GM15510 (cell line): ENCODE measurements around the gene PLXNA4.

ENCODE experiments used
- POLR2A ChIP-seq: IDR thresholded peaks from 3 replicates; pipeline ENCODE4 v1.6.1; 2011; ENCODE audit warnings: borderline replicate concordance; ENCODE audit not compliant: insufficient read length; ENCODE audit errors: extremely low read depth

PLXNA4 gene

GRCh38 chr7:132490474-132490873 lies 85.8 kb downstream of the PLXNA4 start:
- TF ChIP-seq POLR2A: no peak

GRCh38 chr7:132489776-132490237 lies 86.5 kb downstream of the PLXNA4 start:
- no peak for TF ChIP-seq POLR2A

DNA sequence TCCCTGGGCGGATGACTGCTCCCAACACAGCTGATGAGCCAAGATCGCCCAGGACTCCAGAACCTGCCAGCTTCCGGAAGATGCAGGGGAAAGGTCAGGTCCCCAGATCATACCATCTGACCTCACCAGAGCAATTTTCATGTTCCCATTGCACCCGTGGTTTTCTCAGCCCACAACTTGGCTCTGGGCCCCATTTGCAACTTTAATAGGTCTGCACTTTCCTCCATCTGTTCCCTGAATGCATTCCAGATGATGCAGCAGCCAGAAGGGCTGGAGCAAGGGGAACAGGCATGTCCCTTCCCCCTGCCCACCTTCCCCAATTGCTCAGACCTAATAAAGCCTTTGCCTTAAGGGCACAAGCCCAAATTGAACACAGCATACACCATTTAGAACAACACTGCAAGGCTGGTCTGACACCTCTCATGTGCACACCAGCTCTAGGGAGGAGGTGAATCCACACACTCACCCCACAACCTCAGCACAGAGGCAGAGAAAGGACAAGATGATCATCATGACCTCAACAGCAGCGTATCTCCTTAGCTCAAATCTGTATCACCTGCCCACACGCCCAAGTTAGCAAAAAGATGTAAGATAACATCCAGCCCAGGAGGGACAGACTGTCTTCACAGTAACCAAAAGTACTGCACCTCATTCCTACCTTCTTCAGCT lies 87.5 kb downstream of the PLXNA4 start:
- no peak for TF ChIP-seq POLR2A

DNA sequence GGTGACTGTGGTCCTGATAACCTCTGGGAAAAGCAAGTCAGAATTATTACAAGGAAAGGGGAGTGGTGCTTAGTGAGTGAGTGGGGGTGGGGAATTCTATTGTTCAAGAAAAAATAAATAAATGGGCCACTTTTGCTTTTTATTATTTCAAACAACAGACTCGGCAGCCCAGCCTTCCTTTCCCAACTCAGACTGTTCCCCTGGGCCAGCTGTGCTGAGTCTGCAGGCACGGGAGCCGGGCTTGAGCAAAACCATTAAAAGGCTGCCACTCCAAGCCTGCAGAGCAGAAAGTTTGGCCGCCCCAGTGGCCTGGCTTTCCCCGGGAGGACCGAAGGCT lies 90.0 kb downstream of the PLXNA4 start:
- no peak for TF ChIP-seq POLR2A

GRCh38 chr7:132485600-132486273 lies 90.5 kb downstream of the PLXNA4 start:
- no peak for TF ChIP-seq POLR2A

DNA sequence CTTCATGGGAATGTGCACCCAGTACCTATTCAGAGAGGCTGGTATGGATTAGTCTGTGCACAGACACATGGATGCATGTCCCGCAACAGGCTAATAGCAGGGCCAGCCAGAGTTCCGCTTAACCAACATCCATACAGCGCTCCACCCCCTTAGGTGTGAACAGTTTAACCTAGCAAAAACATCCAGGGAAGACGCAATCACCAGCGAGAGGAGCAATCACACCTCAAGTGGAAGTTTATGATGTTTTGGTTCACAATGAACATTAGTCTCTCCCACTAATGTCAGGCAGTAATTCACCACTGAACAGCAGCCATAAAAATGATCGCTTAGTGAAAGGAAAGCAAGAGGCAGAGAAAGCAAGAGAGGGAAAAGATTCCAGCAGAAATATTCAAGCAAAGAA lies 91.1 kb downstream of the PLXNA4 start:
- TF ChIP-seq POLR2A: no peak

- TF ChIP-seq POLR2A: no peak
These were observed 93.4 kb downstream of the PLXNA4 start for GRCh38 chr7:132482866-132483265.

GRCh38 chr7:132480534-132480933 lies 95.7 kb downstream of the PLXNA4 start:
- no peak for TF ChIP-seq POLR2A

- no peak for TF ChIP-seq POLR2A
These were observed 99.7 kb downstream of the PLXNA4 start for GRCh38 chr7:132476541-132476940.

- TF ChIP-seq POLR2A: no peak
These were observed 100.6 kb downstream of the PLXNA4 start for GRCh38 chr7:132475669-132476116.

DNA sequence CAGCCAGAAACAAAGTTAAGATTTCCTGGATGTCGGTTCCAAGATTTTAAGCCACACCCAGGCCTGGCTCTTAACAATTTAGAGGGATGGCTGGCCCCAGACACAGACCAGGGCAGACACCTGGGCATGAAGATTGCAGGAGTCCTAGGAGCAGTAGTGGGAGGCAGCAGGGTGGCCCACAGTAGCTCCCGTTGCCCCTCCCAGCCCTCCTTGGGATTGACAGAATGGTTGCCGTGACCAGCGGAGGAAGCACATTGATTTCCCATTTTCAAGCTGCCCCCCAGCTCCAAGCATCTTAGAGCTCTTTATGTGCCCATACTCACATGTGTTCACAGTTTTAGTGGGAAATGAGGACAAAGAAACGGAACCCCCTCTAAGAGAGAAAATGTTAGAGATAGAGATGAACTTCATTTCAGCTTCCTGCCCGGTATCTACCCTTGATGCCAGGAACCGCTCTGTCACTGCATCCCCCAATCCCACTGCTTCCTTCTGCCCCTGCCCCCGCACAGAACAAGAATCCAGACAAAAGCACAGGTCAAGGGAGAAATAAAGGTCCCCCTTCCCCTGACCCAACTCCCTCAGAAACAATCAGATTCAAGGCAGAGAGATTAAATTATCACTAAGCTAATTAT lies 101.1 kb downstream of the PLXNA4 start:
- TF ChIP-seq POLR2A: no peak

DNA sequence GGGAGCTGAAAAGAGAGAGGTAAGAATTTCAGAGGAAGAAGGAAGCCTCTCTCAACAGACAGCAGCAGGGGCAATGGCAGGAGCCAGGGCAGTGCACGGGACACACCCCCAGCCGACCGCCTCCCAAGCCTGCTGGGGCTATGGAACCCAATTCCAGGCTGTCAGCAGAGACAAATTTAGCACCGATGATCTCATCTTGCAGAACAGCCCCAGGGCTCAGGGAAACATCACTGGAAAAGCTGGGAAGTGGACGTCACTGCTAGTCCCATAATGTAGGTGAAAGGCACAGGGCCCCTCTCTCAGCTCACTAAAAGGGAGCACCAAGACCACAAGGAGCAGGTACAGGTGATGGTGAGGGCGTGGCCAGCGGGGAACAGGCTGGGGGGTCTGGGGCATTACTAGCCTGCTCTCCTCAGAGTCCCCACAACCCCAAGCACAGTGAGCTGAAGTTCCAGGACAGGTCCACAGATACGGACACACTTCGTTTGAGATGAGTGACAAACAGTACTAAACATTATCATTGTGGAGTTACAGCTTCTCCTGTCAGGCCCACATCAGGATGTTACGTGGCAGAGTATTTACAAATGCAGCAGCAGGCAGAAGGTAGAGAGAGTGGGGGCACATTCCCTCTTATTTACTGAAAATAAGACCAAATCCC lies 103.7 kb downstream of the PLXNA4 start:
- no peak for TF ChIP-seq POLR2A

DNA sequence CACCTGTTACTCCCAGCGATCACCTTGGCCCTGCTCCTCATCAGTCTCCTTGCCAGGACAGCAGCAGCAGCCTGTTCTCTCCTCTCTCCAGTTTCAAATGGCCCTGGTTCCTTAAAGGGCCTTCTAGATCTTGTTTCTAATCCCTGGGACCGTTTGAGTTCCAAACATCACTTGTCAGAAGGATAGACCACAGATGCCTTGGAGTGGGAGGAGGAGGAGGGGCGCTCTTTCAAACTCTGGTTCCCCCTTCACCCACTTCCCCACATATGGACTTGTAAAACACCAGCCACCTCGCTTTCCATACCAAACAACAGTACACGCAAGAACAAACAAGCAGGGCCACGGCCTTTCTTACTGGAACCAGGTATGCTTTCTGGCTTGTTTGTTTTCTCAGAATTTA lies 104.8 kb downstream of the PLXNA4 start:
- TF ChIP-seq POLR2A: no peak

DNA sequence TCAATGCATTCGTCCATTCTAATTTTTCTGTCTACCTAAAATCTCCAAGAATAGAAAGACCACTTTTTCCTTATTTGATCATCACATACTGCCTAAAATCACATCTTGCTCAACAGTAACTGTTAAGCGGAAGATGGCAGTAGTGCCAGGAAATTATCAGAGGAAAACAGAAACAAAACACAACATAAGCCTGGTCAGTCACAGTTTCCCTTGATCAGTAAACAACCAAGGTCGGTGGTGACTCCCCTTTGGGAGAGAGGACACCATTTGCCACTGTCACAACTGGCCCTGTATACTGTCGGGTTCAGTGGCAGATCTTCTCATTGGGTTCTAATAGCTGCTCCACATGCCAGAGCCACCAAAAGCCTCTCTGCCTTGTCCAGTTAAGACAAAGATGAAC lies 106.6 kb downstream of the PLXNA4 start:
- TF ChIP-seq POLR2A: no peak

DNA sequence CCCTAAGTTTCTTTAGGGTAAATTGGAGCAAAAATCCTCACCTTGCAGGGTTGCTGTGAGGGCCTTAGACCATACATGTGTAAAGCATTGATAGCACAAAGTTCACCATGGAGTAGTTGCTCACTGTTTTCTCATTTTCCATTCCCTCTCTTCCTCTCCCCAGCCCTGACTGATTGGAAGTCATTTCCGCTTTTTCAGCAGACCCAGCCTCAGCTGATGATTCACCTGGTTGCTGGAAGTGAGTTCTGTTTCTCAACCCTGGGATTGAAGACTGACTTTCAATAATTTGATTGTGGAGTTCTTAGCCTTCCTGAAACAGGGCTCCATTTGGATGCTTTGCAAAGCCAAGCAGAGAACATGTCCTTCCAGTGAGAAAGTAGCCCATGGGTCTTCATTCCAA lies 107.0 kb downstream of the PLXNA4 start:
- no peak for TF ChIP-seq POLR2A
